ENCODE data around the gene ASIC1. TPM values are rescaled to one million over a fixed set of nuclear protein-coding genes. Genes with fewer than 3 reads are reported as not detected.

ASIC1 gene
- total RNA-seq, 1 experiment from 2014 or later, result 3.5 TPM

GRCh38 chr12:50129290-50129689 lies 71.9 kb downstream of the ASIC1 start:
- Mint-ChIP-seq H3K36me3 (ENCODE audit: insufficient read depth, unreplicated experiment) (peaks cover 28% of the 10 kb centered on the region), H3K27me3 (ENCODE audit: unreplicated experiment) (no peaks in the 10 kb centered on the region), H3K9me3 (ENCODE audit: low read depth, unreplicated experiment) (no peaks in the 10 kb centered on the region), H3K27ac (ENCODE audit: unreplicated experiment) (no peak overlapping the region), H3K4me3 (ENCODE audit: low read depth, unreplicated experiment) (no peak overlapping the region), H3K4me1 (ENCODE audit: low read depth, unreplicated experiment) (no peaks in the 10 kb centered on the region)
- intact Hi-C loops (cut with micrococcal nuclease; ENCODE audit: unreplicated experiment), result no loop called here
- CTCF ChIA-PET, result interaction anchor here (0.5 to 0.7 kb wide), 4 partner anchors 12 to 634 kb away, joined by 3 to 8 read pairs (median 5); partner anchors contain the start of gene ATF1
- no peak for DNase-seq
- TF ChIP-seq, protein P1, sequence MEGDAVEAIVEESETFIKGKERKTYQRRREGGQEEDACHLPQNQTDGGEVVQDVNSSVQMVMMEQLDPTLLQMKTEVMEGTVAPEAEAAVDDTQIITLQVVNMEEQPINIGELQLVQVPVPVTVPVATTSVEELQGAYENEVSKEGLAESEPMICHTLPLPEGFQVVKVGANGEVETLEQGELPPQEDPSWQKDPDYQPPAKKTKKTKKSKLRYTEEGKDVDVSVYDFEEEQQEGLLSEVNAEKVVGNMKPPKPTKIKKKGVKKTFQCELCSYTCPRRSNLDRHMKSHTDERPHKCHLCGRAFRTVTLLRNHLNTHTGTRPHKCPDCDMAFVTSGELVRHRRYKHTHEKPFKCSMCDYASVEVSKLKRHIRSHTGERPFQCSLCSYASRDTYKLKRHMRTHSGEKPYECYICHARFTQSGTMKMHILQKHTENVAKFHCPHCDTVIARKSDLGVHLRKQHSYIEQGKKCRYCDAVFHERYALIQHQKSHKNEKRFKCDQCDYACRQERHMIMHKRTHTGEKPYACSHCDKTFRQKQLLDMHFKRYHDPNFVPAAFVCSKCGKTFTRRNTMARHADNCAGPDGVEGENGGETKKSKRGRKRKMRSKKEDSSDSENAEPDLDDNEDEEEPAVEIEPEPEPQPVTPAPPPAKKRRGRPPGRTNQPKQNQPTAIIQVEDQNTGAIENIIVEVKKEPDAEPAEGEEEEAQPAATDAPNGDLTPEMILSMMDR (IDR thresholded peaks at IDR 0.05; ENCODE audit: unreplicated experiment), result no peak
- BruUV-seq (replicated peaks), result no TSS peak

- no peaks in the 10 kb centered on the region for H3K27me3 Mint-ChIP-seq (ENCODE audit: unreplicated experiment)
- no TSS peak for BruUV-seq (replicated peaks)
- no peak overlapping the region for H3K4me3 Mint-ChIP-seq (ENCODE audit: low read depth, unreplicated experiment)
- no peaks in the 10 kb centered on the region for H3K9me3 Mint-ChIP-seq (ENCODE audit: low read depth, unreplicated experiment)
- intact Hi-C loops (cut with micrococcal nuclease; ENCODE audit: unreplicated experiment), result loop anchor here (2.0 kb wide), 1 partner anchor 180 kb away; no protein-coding TSS in a partner anchor
- TF ChIP-seq, protein P1 (IDR thresholded peaks at IDR 0.05; ENCODE audit: unreplicated experiment), result peak; percentile 39
- no peaks in the 10 kb centered on the region for H3K4me1 Mint-ChIP-seq (ENCODE audit: low read depth, unreplicated experiment)
- H3K36me3 Mint-ChIP-seq (ENCODE audit: insufficient read depth, unreplicated experiment), result peaks cover 18% of the 10 kb centered on the region
- CTCF ChIA-PET, result interaction anchor here (0.7 to 1.4 kb wide), 3 partner anchors 12 to 22 kb away, joined by 3 to 5 read pairs (median 5); partner anchors contain the start of gene COX14
- no peak for DNase-seq
- no peak overlapping the region for H3K27ac Mint-ChIP-seq (ENCODE audit: unreplicated experiment)
These were observed 75.2 kb downstream of the ASIC1 start for GRCh38 chr12:50132505-50133135.

Other genes with a start within 250 kb of the ASIC1 start
- 10.0 and 11.8 TPM in 2 replicates for gene NCKAP5L, start 229.2 kb upstream of the ASIC1 start, total RNA-seq (2022)
- 4.0 and 4.7 TPM in 2 replicates for gene BCDIN3D, start 214.5 kb upstream of the ASIC1 start, total RNA-seq (2022)
- not detected in 2 replicates for gene FAIM2, start 153.7 kb upstream of the ASIC1 start, total RNA-seq (2022)
- gene AQP2, start 106.9 kb upstream of the ASIC1 start, total RNA-seq (2022), result not detected in 2 replicates
- gene AQP5, start 95.7 kb upstream of the ASIC1 start, total RNA-seq (2022), result 51.9 and 54.2 TPM in 2 replicates
- 0.86 and 0.94 TPM in 2 replicates for gene AQP6, start 84.6 kb upstream of the ASIC1 start, total RNA-seq (2022)
- 59.4 and 62.0 TPM in 2 replicates for gene RACGAP1, start 32.1 kb upstream of the ASIC1 start, total RNA-seq (2022)
- gene SMARCD1, start 27.7 kb downstream of the ASIC1 start, total RNA-seq (2022), result 36.9 and 40.9 TPM in 2 replicates
- gene GPD1, start 46.4 kb downstream of the ASIC1 start, total RNA-seq (2022), result 0.21 and 1.0 TPM in 2 replicates
- 37.1 and 39.7 TPM in 2 replicates for gene COX14, start 54.6 kb downstream of the ASIC1 start, total RNA-seq (2022)
- 27.3 and 28.2 TPM in 2 replicates for gene CERS5, start 109.8 kb downstream of the ASIC1 start, total RNA-seq (2022)
- 48.9 and 67.6 TPM in 2 replicates for gene LIMA1, start 225.9 kb downstream of the ASIC1 start, total RNA-seq (2022)